ENCODE measurements around the gene GASK1B. TPM values are rescaled to one million over a fixed set of nuclear protein-coding genes. Genes with fewer than 3 reads are reported as not detected.

Gene GASK1B
- total RNA-seq, 1 donor from 2014 or later, result 0.07 TPM

- peaks cover 2% of the 10 kb centered on the region for H3K4me1 Mint-ChIP-seq (ENCODE audit: low read depth, unreplicated experiment)
- H3K4me3 Mint-ChIP-seq (ENCODE audit: unreplicated experiment), result no peak overlapping the region
- H3K27ac Mint-ChIP-seq (ENCODE audit: unreplicated experiment), result no peak overlapping the region
- H3K36me3 Mint-ChIP-seq (ENCODE audit: unreplicated experiment), result no peaks in the 10 kb centered on the region
- no peak for TF ChIP-seq CTCF (IDR thresholded peaks at IDR 0.05; ENCODE audit: partially characterized antibody, unreplicated experiment)
- H3K27me3 Mint-ChIP-seq (ENCODE audit: unreplicated experiment), result peaks cover 7% of the 10 kb centered on the region
- DNase-seq, result no peak
- no peaks in the 10 kb centered on the region for H3K9me3 Mint-ChIP-seq (ENCODE audit: unreplicated experiment)
These were observed 4.0 kb upstream of the GASK1B start for GRCh38 chr4:158176776-158177175.

GRCh38 chr4:158176108-158176507 lies 3.3 kb upstream of the GASK1B start:
- Mint-ChIP-seq H3K9me3 (ENCODE audit: unreplicated experiment) (no peaks in the 10 kb centered on the region), H3K36me3 (ENCODE audit: unreplicated experiment) (no peaks in the 10 kb centered on the region), H3K27ac (ENCODE audit: unreplicated experiment) (no peak overlapping the region), H3K4me3 (ENCODE audit: unreplicated experiment) (no peak overlapping the region), H3K27me3 (ENCODE audit: unreplicated experiment) (peaks cover 7% of the 10 kb centered on the region), H3K4me1 (ENCODE audit: low read depth, unreplicated experiment) (peaks cover 2% of the 10 kb centered on the region)
- no peak for TF ChIP-seq CTCF (IDR thresholded peaks at IDR 0.05; ENCODE audit: partially characterized antibody, unreplicated experiment)
- no peak for DNase-seq

GRCh38 chr4:158170691-158171561 lies 1.9 kb downstream of the GASK1B start:
- Mint-ChIP-seq H3K36me3 (ENCODE audit: unreplicated experiment) (no peaks in the 10 kb centered on the region), H3K27ac (ENCODE audit: unreplicated experiment) (no peak overlapping the region), H3K27me3 (ENCODE audit: unreplicated experiment) (no peaks in the 10 kb centered on the region), H3K4me1 (ENCODE audit: low read depth, unreplicated experiment) (peaks cover 2% of the 10 kb centered on the region), H3K9me3 (ENCODE audit: unreplicated experiment) (no peaks in the 10 kb centered on the region), H3K4me3 (ENCODE audit: unreplicated experiment) (no peak overlapping the region)
- peak; percentile 40 for DNase-seq
- TF ChIP-seq CTCF (IDR thresholded peaks at IDR 0.05; ENCODE audit: partially characterized antibody, unreplicated experiment), result peak; percentile 62

- Mint-ChIP-seq H3K4me1 (ENCODE audit: low read depth, unreplicated experiment) (peaks cover 2% of the 10 kb centered on the region), H3K9me3 (ENCODE audit: unreplicated experiment) (no peaks in the 10 kb centered on the region), H3K4me3 (ENCODE audit: unreplicated experiment) (no peak overlapping the region), H3K36me3 (ENCODE audit: unreplicated experiment) (no peaks in the 10 kb centered on the region), H3K27ac (ENCODE audit: unreplicated experiment) (peak overlapping the region; percentile 48), H3K27me3 (ENCODE audit: unreplicated experiment) (no peaks in the 10 kb centered on the region)
- DNase-seq, result no peak
- no peak for TF ChIP-seq CTCF (IDR thresholded peaks at IDR 0.05; ENCODE audit: partially characterized antibody, unreplicated experiment)
These were observed 2.7 kb downstream of the GASK1B start for GRCh38 chr4:158169931-158170690.

GRCh38 chr4:158169506-158169905 lies 3.3 kb downstream of the GASK1B start:
- Mint-ChIP-seq H3K36me3 (ENCODE audit: unreplicated experiment) (no peaks in the 10 kb centered on the region), H3K4me1 (ENCODE audit: low read depth, unreplicated experiment) (peaks cover 2% of the 10 kb centered on the region), H3K9me3 (ENCODE audit: unreplicated experiment) (no peaks in the 10 kb centered on the region), H3K4me3 (ENCODE audit: unreplicated experiment) (no peak overlapping the region), H3K27me3 (ENCODE audit: unreplicated experiment) (no peaks in the 10 kb centered on the region), H3K27ac (ENCODE audit: unreplicated experiment) (no peak overlapping the region)
- TF ChIP-seq CTCF (IDR thresholded peaks at IDR 0.05; ENCODE audit: partially characterized antibody, unreplicated experiment), result no peak
- DNase-seq, result no peak
